ENCODE data around the gene RSPH1.

Gene RSPH1

DNA sequence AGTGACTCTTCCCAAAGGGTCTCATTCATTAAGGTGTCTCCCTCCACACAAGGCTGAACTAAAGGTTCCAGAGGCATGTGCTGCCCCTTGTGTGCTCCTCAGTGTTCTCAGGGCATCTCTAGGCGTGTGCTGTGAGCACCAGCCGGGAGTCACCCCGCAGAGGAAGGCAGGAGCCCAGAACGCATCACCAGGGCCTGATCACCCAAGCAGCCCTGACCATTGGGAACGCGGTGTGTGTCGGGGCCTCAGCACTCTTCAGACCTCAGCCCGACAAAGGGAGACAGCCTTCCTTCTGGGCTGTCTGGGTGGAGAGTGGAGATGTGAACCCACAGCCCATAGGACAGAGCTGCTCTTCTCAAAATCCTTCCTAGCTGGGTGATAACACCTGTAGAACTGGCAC lies 26.7 kb upstream of the RSPH1 start:
- no peak for DNase-seq (ENCODE audit: low spot score)
- in situ Hi-C loops (cut with MboI; ENCODE audit: low pct_unique_long_range_greater_than_20kb, low sequenced_read_pairs, unreplicated experiment), result no loop called here
- TF ChIP-seq, protein P1, sequence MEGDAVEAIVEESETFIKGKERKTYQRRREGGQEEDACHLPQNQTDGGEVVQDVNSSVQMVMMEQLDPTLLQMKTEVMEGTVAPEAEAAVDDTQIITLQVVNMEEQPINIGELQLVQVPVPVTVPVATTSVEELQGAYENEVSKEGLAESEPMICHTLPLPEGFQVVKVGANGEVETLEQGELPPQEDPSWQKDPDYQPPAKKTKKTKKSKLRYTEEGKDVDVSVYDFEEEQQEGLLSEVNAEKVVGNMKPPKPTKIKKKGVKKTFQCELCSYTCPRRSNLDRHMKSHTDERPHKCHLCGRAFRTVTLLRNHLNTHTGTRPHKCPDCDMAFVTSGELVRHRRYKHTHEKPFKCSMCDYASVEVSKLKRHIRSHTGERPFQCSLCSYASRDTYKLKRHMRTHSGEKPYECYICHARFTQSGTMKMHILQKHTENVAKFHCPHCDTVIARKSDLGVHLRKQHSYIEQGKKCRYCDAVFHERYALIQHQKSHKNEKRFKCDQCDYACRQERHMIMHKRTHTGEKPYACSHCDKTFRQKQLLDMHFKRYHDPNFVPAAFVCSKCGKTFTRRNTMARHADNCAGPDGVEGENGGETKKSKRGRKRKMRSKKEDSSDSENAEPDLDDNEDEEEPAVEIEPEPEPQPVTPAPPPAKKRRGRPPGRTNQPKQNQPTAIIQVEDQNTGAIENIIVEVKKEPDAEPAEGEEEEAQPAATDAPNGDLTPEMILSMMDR (IDR thresholded peaks at IDR 0.05; ENCODE audit: extremely low read depth, insufficient read depth, missing control alignments), result no peak

DNA sequence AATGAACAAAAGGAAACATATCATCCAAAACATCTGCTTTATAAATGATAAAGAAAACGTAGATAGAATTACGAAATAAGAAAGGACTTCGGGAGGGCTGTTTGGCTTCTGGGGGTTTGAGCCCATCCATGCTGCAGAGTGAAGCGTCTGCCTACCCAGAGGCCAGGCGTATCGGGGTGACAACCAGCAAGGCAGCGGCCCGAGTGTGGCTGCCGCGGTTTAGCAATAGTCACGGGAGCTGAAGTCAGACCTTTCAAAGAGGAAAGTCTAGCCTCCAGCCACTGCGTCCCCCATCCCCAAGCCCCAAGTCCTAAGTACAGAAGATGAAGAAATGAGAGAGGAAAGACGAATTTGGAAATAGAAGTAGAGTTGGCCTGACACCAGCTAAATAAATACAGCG lies 26.2 kb upstream of the RSPH1 start:
- TF ChIP-seq, protein P1 (IDR thresholded peaks at IDR 0.05; ENCODE audit: extremely low read depth, insufficient read depth, missing control alignments), result no peak
- in situ Hi-C loops (cut with MboI; ENCODE audit: low pct_unique_long_range_greater_than_20kb, low sequenced_read_pairs, unreplicated experiment), result no loop called here
- no peak for DNase-seq (ENCODE audit: low spot score)

DNA sequence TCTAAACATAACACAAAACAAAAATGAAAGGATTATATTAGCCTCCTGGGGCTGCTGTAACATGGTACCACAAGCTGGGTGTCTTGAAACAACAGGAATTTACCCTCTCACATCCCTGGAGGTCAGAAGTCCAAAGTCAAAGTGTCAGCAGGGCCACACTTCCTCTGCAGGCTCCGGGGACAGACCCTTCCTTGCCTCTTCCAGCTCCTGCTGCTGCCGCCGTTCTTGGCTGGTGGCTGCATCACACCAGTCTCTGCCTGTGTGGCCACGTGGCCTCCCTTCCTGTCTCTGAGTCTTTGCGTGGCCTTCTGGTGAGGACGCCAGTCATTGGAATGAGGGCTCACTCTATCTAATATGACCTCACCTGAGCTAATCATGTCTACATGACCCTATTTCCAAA lies 25.8 kb upstream of the RSPH1 start:
- in situ Hi-C loops (cut with MboI; ENCODE audit: low pct_unique_long_range_greater_than_20kb, low sequenced_read_pairs, unreplicated experiment), result no loop called here
- no peak for DNase-seq (ENCODE audit: low spot score)
- TF ChIP-seq, protein P1 (IDR thresholded peaks at IDR 0.05; ENCODE audit: extremely low read depth, insufficient read depth, missing control alignments), result no peak

DNA sequence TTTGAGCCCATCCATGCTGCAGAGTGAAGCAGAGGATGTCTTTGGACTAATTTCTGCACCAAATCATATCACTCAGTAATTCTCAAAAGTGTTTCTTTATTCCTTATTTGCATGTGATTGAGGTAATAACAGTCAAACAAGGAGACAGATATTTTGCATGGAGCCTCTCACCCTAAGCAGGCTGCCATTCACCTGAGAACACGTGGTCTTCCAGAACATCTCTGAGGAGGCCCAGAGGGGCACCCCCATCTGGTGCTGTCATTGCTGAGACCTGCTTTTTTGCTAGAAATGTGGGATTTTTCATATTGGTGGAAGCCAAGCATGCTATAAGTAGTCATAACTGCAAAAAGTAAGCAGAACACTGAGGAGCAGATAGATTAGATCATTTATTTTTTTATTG lies 25.4 kb upstream of the RSPH1 start:
- TF ChIP-seq, protein P1 (IDR thresholded peaks at IDR 0.05; ENCODE audit: extremely low read depth, insufficient read depth, missing control alignments), result no peak
- in situ Hi-C loops (cut with MboI; ENCODE audit: low pct_unique_long_range_greater_than_20kb, low sequenced_read_pairs, unreplicated experiment), result no loop called here
- DNase-seq (ENCODE audit: low spot score), result no peak

DNA sequence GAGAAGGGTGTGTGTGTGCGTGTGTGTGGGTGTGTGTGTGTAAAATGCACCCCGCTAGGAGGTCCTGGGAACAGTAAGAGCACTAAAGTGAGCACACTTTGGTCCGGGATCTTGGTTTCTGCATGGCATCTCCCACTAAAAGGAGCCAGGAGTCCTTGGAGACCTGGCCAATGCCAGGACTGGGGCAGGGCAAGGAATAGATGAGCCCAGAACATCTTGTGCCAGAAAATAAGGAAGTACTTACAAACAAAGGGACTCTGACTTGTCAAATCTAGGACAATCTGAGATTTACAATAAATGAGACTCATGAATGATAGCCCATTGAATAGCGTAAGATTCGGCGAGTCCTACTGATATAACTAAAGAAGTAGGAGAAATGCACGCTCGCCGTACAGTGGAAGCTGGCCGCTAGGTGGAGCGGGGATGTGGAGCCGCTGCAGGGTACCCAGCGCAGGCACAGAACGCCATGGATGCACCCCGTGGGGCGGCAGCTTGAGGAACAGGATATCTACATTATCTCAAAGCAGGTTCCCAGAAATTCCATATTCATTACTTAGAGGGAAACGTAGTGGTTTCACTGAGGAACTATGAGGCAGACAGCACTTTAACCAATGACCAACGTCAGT lies 24.7 kb upstream of the RSPH1 start:
- no peak for DNase-seq (ENCODE audit: low spot score)
- TF ChIP-seq, protein P1 (IDR thresholded peaks at IDR 0.05; ENCODE audit: extremely low read depth, insufficient read depth, missing control alignments), result no peak
- in situ Hi-C loops (cut with MboI; ENCODE audit: low pct_unique_long_range_greater_than_20kb, low sequenced_read_pairs, unreplicated experiment), result no loop called here

DNA sequence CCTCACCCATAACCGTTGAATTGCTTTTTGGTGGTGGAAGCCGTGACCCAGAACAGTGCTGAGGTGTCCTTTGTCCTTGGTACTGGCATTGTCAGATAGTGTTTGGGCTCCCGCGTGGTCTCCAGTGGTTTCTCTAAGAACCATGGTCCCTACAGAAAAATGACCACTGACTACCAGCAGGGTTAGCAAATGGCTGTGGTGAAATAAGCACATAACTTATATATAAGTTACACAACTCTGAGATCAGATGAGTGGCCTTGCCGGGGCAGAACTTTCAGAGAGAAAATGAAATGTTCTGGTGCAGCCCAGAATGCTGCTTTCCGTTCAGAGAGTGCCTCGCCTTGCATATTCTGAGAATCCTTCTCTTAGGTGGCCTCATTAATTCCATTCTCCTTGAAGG lies 22.6 kb upstream of the RSPH1 start:
- in situ Hi-C loops (cut with MboI; ENCODE audit: low pct_unique_long_range_greater_than_20kb, low sequenced_read_pairs, unreplicated experiment), result no loop called here
- no peak for DNase-seq (ENCODE audit: low spot score)
- TF ChIP-seq, protein P1 (IDR thresholded peaks at IDR 0.05; ENCODE audit: extremely low read depth, insufficient read depth, missing control alignments), result no peak
